Gastroesophageal sphincter (tissue), 4 donors: ENCODE measurements around the gene TSSK3. TPM values are rescaled to one million over a fixed set of nuclear protein-coding genes. Genes with fewer than 3 reads are reported as not detected.
A peak's percentile ranks its signal among the peaks of the same experiment; 100 is the strongest.

Source experiments
- ATAC-seq: fragments of 150-250 bp; one replicate; pipeline ENCODE4 v1.9.1; 2016; ENCODE audit warnings: mild to moderate bottlenecking, moderate library complexity
- H3K27ac ChIP-seq, 4 donors: fragments of 200-600 bp; sonication (generic) in 3 of 4; 1 replicate in 3 of 4; 2 replicates in 1 of 4; pipeline ENCODE4 v1.5.1; 2016 to 2019
- H3K27me3 ChIP-seq: fragments of 200-600 bp; sonication (generic); one replicate; pipeline ENCODE4 v1.5.1; 2019
- H3K36me3 ChIP-seq, 2 donors: fragments of 200-600 bp; sonication (generic); one replicate each; pipeline ENCODE4 v1.5.1; 2019; ENCODE audit warnings: control low read depth in 1 of 2
- H3K4me1 ChIP-seq, 3 donors: fragments of 200-600 bp; sonication (generic); 1 replicate in 2 of 3; 2 replicates in 1 of 3; pipeline ENCODE4 v1.5.1; 2016 to 2019; ENCODE audit warnings: control low read depth in 2 of 3
- H3K4me3 ChIP-seq, 2 donors: fragments of 200-600 bp; sonication (generic); one replicate each; pipeline ENCODE4 v1.5.1; 2019; ENCODE audit warnings: mild to moderate bottlenecking in 1 of 2, moderate library complexity in 1 of 2
- H3K9me3 ChIP-seq, 3 donors: fragments of 200-600 bp; sonication (generic); one replicate each; pipeline ENCODE4 v1.5.1; 2017 to 2019; ENCODE audit warnings: control low read depth in 2 of 3
- EP300 ChIP-seq: sonication (generic); formaldehyde crosslinking; IDR thresholded peaks from one replicate; pipeline ENCODE4 v1.6.1; 2017; ENCODE audit warnings: antibody characterized with exemption, mild to moderate bottlenecking
- POLR2A ChIP-seq, 2 donors: fragments of 450-650 bp; IDR thresholded peaks; one replicate each; pipeline ENCODE4 v1.6.1; 2017; ENCODE audit warnings: antibody characterized with exemption in 2 of 2, mild to moderate bottlenecking in 2 of 2, moderate library complexity in 1 of 2
- POLR2AphosphoS5 ChIP-seq: sonication (generic); formaldehyde crosslinking; IDR thresholded peaks from one replicate; pipeline ENCODE4 v1.6.1; 2017; ENCODE audit warnings: antibody characterized with exemption
- WGBS, 2 donors: methylation state at CpG; one replicate each; pipeline ENCODE4 v1.1.5; 2018; ENCODE audit warnings: low coverage in 1 of 2; 5-methylcytosine and 5-hydroxymethylcytosine counted together
- total RNA-seq, 4 donors: library from RNA; depleted of rRNA; stranded (reverse); fragments of >200 nt; gene quantifications; one replicate each; pipeline ENCODE4 v1.1.0, GENCODE V29; 2016
- TF ChIP-seq, protein P1 (sequence below), 4 experiments: fragments of 200-600 bp in 2 of 4; fragments of 450-650 bp in 2 of 4; sonication (generic) in 1 of 4; IDR thresholded peaks; one replicate each; pipeline ENCODE4 v1.5.1; 2017 to 2019; ENCODE audit warnings: antibody characterized with exemption in 4 of 4, mild to moderate bottlenecking in 2 of 4, moderate library complexity in 2 of 4

The TSSK3 gene
- total RNA-seq, 4 donors from 2014 or later: 3.6 TPM; not detected in 3

DNA sequence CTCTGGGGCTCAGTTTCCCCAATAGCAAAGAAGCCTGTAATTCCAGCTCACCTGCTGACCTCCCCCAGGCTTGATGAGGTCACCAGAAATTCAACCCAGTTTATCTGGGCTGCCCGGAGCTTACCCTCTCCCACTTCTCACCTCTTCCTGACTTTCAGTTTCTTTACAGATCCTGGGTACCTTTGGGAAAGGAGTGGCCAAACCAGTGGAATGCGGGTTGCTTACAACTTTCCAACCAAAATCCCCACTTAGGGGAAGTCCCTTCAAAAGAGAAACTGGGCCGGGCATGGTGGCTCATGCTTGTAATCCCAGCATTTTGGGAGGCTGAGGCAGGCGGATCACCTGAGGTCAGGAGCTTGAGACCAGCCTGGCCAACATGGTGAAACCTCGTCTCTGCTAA is 20.4 kb upstream of the TSSK3 start:
- H3K4me3 ChIP-seq: no peak overlapping the region
- 77 to 86% methylated on average over 2 to 3 of the region's 5 CpGs for WGBS, 2 donors

DNA sequence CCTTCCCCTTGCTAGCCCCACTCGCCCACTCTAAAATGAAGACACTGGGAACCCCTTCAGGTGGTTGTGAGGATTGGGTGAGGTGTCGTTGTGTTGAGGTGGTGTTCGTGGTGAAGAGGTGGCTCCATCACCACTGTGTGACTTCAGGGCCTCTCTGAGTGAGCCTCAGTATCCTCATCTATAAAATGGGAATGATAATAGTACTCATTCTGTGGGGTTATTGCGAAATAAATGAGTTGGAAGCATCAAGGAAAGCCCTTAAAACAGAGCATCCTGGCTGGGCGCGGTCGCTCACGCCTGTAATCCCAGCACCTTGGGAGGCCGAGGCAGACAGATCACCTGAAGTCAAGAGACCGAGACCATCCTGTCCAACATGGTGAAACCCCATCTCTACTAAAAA is 19.6 kb upstream of the TSSK3 start:
- H3K4me1 ChIP-seq: peaks cover 0 to 10% (median 0%) of the 10 kb centered on the region in 3 donors
- no peaks in the 10 kb centered on the region for H3K9me3 ChIP-seq
- H3K27ac ChIP-seq: no peak overlapping the region
- 97% methylated on average over 7 of the region's 10 CpGs; no CpG with 5 or more reads in 1 of the 2 donors for WGBS, 2 donors
- no peak for ATAC-seq
- H3K27me3 ChIP-seq: no peaks in the 10 kb centered on the region
- no peaks in the 10 kb centered on the region for H3K36me3 ChIP-seq
- TF ChIP-seq POLR2A (IDR thresholded peaks at IDR 0.05) (no peak), POLR2AphosphoS5 (no peak), EP300 (no peak)
- TF ChIP-seq, protein P1, sequence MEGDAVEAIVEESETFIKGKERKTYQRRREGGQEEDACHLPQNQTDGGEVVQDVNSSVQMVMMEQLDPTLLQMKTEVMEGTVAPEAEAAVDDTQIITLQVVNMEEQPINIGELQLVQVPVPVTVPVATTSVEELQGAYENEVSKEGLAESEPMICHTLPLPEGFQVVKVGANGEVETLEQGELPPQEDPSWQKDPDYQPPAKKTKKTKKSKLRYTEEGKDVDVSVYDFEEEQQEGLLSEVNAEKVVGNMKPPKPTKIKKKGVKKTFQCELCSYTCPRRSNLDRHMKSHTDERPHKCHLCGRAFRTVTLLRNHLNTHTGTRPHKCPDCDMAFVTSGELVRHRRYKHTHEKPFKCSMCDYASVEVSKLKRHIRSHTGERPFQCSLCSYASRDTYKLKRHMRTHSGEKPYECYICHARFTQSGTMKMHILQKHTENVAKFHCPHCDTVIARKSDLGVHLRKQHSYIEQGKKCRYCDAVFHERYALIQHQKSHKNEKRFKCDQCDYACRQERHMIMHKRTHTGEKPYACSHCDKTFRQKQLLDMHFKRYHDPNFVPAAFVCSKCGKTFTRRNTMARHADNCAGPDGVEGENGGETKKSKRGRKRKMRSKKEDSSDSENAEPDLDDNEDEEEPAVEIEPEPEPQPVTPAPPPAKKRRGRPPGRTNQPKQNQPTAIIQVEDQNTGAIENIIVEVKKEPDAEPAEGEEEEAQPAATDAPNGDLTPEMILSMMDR (IDR thresholded peaks at IDR 0.05): no peak
- H3K4me3 ChIP-seq: no peak overlapping the region

More for the DNA sequence above, 20.4 kb upstream of the TSSK3 start:
- TF ChIP-seq EP300 (no peak), POLR2A (IDR thresholded peaks at IDR 0.05) (no peak), POLR2AphosphoS5 (no peak)
- TF ChIP-seq, protein P1 (IDR thresholded peaks at IDR 0.05): no peak
- H3K36me3 ChIP-seq: no peaks in the 10 kb centered on the region
- H3K27ac ChIP-seq: no peak overlapping the region
- no peak for ATAC-seq
- no peaks in the 10 kb centered on the region for H3K9me3 ChIP-seq
- H3K27me3 ChIP-seq: no peaks in the 10 kb centered on the region
- peaks cover 0 to 17% (median 2%) of the 10 kb centered on the region in 3 donors for H3K4me1 ChIP-seq

DNA sequence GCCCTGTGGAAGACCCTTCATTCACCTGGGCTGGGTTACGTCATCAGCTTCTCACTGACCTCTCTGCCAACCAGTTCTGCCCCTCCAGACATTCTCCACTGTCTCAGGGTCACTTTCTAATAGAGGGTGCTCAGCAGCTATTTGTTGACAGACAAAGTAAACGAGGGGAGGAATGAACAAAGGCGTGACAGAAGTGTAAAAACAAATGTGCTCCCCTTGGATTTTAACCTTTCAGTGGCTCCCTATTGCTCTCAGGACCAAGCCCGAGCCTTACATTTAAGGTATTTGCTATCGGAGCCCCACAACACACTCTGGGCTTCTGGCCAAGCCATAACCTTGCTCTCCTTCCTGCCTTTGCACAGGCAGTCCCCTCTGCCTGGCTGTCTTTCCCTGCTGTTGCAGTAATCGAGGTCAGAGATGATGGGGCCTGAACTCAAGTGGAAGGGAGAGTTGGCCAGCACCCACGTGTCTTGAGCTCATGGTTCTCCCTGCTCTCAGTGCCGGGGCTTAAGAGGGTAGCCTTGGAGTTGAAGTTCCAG is 17.0 kb upstream of the TSSK3 start:
- no peaks in the 10 kb centered on the region for H3K9me3 ChIP-seq
- no peak for ATAC-seq
- 54% methylated on average over 6 of the region's 8 CpGs; no CpG with 5 or more reads in 1 of the 2 donors for WGBS, 2 donors

DNA sequence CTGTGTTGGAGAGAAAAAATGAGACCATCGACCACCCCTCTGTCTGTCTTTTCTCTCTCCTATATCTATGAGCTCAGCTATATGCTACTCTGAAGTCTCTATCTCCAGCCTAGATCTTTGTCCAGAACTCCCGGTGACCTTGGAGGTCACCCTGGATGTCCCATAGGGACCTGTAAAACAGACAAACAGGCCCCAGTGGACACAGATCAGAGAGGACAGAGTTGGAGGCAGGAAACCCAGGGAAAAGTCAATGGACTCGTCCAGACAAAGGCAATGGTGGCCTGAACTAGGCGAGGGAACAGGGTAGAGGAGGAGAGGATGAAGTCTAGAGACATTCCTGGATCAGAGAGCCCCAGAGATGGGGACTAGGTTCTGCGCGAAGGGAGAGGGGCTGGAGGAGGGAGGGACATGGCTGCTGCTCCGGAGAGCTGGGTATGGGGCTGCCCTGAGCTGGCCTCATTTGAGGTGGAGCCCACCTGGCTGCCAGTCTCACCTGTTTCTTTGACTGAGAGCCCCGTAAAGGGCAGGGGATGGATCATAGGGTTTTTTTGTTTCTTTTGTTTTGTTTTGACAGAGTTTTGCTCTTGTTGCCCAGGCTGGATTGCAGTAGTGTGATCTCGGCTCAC is 15.7 kb upstream of the TSSK3 start:
- 75 to 77% methylated on average over 5 of the region's 9 CpGs for WGBS, 2 donors
- Histone ChIP-seq H3K27ac (no peak overlapping the region), H3K27me3 (no peaks in the 10 kb centered on the region), H3K9me3 (no peaks in the 10 kb centered on the region), H3K36me3 (no peaks in the 10 kb centered on the region), H3K4me1 (peaks cover 0 to 19% (median 4%) of the 10 kb centered on the region in 3 donors), H3K4me3 (no peak overlapping the region)
- TF ChIP-seq POLR2A (IDR thresholded peaks at IDR 0.05) (no peak), POLR2AphosphoS5 (no peak), EP300 (no peak)
- TF ChIP-seq, protein P1 (IDR thresholded peaks at IDR 0.05): no peak
- ATAC-seq: no peak

More for the DNA sequence above, 17.0 kb upstream of the TSSK3 start:
- H3K4me3 ChIP-seq: no peak overlapping the region
- H3K27me3 ChIP-seq: no peaks in the 10 kb centered on the region
- H3K36me3 ChIP-seq: no peaks in the 10 kb centered on the region
- H3K4me1 ChIP-seq: peaks cover 0 to 12% (median 4%) of the 10 kb centered on the region in 3 donors
- TF ChIP-seq, protein P1 (IDR thresholded peaks at IDR 0.05): no peak
- TF ChIP-seq POLR2A (IDR thresholded peaks at IDR 0.05) (no peak), POLR2AphosphoS5 (no peak), EP300 (no peak)
- no peak overlapping the region for H3K27ac ChIP-seq

DNA sequence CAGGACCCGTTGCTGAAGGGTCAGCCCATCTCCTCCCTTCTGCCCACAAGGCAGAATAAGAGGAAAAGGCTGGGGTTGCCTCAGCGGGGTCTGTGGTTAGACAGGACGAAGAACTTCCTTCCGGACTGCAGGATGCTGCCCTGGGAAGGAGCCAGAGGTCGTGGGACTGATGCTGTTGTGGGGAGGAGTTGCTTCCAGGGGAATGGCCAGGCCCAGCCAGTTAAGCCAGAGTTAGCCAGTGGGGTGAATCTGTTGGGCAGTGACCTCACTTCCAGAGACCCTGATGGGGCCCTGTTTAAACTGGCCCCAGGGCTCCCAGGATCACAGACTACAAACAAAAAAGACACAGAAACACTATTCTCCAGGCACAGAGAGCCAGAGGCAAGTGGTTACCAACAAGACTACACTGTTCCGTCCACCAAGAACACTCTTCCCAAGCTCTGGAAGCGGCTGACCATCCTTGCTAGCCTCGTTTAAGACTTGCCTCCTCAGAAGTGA is 13.1 kb upstream of the TSSK3 start:
- 0 to 69% methylated on average over 2 to 3 of the region's 8 CpGs for WGBS, 2 donors
- peaks cover 0 to 45% (median 25%) of the 10 kb centered on the region in 3 donors for H3K4me1 ChIP-seq
- peak overlapping the region in 3 of 4 donors; percentile 37 to 94 (median 39) for H3K27ac ChIP-seq
- H3K4me3 ChIP-seq: no peak overlapping the region
- no peaks in the 10 kb centered on the region for H3K27me3 ChIP-seq
- ATAC-seq: no peak
- TF ChIP-seq EP300 (no peak), POLR2AphosphoS5 (no peak), POLR2A (IDR thresholded peaks at IDR 0.05) (no peak)
- TF ChIP-seq, protein P1 (IDR thresholded peaks at IDR 0.05): no peak
- no peaks in the 10 kb centered on the region for H3K9me3 ChIP-seq
- H3K36me3 ChIP-seq: no peaks in the 10 kb centered on the region
